Skin of body (tissue), 2 donors: ENCODE results near the gene EVL. TPM values are rescaled to one million over a fixed set of nuclear protein-coding genes. Genes with fewer than 3 reads are reported as not detected.
"Not testable (repeated sequence)": the region's sequence is repeated elsewhere in the genome, so short reads cannot be mapped to it uniquely, and the experiment has no call there.

Source experiments
- DNase-seq: peaks from one replicate; lab custom pipeline; 2025; lab: John Stamatoyannopoulos, UW
- total RNA-seq: library from RNA; depleted of rRNA; stranded (reverse); fragments of >200 nt; gene quantifications from one replicate; pipeline ENCODE4 v1.2.3, GENCODE V29; 2014

The EVL gene
- total RNA-seq, 1 donor from 2014 or later = 46.1 TPM

- no peak for DNase-seq
Observed at GRCh38 chr14:100144996-100145646, 79.9 kb downstream of the EVL start.

- no peak for DNase-seq
Observed at GRCh38 chr14:100145682-100146464, 80.7 kb downstream of the EVL start.

DNA sequence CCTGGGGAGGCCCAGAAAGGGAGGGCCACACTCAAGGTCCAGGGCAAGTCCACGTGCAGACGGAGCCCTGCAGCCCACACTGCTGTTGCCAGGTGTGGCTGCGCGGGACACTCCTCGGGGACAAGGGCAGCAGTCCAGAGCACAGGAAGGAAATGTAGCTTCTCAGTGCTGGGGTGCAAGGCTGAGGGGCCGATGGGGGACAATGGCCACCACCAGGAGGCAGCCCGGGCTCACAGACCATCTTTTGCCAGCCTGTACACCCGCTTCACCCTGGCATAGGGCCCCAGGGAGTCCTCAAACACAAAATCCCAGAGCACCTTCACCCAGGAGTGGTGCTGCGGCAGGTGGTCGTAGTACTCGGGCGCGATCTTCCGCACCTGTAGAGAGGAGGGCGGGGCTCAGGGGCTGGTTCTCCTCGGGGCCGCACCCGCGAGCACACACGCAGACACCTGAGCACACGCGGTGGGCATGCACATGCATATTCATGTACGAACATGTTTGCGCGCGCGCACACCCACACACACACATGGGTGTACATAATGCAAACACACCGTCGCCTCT, 81.4 kb downstream of the EVL start:
- no peak for DNase-seq

DNA sequence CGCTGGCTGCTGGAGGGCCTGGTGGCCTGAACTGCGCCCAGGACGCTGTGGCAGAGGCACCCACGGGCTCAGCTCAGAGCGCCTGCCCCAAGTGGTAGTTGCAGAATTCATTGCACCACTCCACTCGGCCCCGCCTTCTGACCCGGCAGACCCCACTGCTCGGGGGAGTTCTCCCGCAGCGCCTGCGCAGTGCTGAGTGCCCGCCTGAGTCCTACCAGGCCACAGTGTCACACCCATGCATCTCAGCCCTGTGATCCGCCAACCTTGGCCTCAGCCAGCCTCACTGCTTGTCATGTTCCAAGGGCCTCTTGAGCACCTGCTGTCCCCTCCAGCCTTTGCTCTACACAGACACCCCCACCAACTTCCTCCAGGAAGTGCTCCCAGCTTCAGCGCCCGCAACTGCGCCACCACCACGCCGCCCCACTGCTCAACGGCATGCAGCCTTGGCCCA, 82.0 kb downstream of the EVL start:
- DNase-seq = no peak

GRCh38 chr14:100147691-100148464, 82.7 kb downstream of the EVL start:
- DNase-seq = no peak

- DNase-seq = no peak
Observed at GRCh38 chr14:100148837-100149731, 83.9 kb downstream of the EVL start.

- no peak for DNase-seq
Observed at GRCh38 chr14:100149851-100150611, 84.8 kb downstream of the EVL start.

DNA sequence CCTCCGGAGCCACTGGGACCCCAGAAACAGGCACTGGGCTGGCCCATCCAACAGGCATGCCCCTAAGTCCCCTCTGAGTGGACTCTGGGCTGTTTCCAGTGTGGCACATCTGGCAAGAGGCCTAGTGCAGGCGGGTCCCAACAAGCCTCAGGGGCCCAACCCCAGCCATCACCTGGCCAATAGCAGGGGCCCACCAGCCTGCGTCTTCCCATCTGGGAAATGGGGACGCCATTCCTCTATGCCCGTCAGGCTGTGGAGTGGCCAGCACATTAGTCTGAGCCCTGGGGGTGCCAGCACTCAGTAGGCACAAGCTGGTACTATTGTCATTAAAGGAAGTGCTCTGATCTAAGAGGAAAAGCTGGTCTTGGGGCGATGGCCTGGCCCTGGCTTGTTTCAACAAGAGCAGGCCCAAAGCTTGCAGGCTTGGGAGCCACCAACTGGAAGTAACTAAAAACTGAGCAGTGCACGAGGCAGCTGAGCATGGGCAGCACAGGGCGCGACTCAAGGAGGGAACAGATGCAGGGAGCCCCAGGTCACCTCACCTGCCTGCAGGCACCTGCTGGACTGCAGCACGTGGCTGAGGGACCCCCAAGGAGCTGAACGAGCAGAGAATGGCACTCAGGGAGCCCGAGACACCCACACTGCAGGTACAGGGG, 85.8 kb downstream of the EVL start:
- no peak for DNase-seq

- DNase-seq = no peak
Observed at GRCh38 chr14:100152091-100152490, 86.9 kb downstream of the EVL start.

DNA sequence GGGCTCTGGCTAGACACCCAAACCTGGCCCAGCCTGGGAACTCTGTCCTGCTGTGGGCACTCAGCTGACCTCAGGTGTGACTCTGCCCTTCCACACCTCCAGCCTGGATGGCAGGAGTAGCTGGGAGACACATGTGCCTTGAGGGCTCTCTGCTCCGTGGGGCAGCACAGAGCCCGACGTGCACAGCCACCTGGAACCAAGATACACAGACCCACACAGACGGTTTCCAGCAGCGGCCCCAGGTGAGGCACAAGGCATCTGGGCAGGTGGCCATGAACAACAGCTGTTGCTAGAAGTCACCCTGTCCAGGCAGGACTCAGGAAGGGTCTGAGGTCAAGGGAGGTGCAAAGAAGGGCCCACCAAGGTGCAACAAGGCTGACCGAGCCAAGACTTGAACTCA, 88.3 kb downstream of the EVL start:
- DNase-seq = no peak

- DNase-seq = no peak
Observed at GRCh38 chr14:100155049-100155621, 89.9 kb downstream of the EVL start.

DNA sequence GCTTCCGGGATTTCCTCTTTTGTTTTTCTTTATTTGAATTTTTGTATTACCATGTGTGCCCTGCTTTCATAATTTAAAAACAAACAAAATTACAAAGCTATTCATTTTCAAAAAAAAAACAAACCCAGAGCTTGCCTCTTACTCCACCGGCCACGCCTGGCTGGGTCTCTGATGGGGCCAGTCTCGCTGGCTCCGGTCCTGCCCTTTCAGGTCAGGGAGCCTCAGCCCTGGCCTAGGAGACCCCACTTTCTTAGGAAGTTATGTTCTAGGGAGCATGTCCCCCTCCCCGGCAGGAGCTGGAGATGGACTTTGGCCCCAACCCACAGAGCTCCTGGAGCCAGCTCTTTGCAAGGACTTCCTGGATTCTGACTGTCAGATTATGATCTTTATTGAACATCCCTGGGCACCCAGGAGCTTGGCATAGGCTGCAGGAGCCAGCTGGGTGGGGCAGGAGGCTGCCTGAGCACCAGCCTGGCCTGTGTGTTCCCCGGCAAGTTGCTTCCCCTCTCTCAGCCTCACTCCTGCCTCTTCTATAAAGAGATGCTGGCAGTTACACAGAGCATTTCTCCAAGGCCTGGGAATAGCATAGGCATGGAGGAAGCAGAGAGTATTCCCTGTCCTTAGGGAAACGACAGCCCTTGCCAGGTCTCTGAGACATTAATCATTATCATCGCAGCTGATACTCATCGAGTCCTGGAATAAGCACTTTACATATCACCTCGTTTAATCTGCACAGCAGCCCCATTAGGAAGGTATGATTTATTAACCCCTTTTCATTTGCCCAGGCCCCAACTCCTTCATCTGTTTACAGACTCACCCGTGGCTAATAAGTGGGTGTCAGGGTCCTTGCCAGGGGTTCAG, 90.8 kb downstream of the EVL start:
- DNase-seq = no peak

GRCh38 chr14:100156776-100157175, 91.6 kb downstream of the EVL start:
- no peak for DNase-seq

- DNase-seq = not testable (repeated sequence)
Observed at GRCh38 chr14:100157548-100158232, 92.5 kb downstream of the EVL start.

DNA sequence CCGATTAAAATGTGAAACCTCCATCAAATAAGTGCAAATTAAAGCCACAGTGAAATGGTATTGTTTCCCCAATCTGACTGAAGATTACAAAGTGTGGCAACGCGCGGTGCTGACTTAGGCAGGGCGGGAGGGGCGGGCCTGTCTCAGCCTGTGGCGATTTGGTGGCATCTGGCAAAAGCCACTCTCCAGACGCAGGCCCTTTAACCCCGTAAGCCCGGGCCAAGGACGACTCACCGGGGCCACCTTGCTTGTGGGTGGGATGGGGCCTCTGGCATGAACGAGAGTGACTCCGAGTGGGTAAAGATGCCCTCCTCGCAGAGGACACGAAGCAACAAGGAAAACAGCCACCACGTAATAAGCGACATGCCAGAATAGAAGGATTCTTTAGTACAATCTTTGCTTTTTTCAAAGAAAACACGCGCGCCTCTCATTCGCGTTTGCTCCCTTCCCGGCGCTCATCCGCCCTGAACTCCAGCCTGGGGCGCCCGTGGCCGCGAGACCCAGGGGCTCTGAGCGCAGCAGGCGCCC, 93.4 kb downstream of the EVL start:
- DNase-seq = no peak

GRCh38 chr14:100159094-100159864, 94.1 kb downstream of the EVL start, which contains the start of gene DEGS2:
TSS of gene DEGS2 (minus strand) at chr14:100159645. CDS start at chr14:100159587, 58 bp downstream.
- DNase-seq = no peak
